GM18508 (cell line): ENCODE results near the gene CADPS2.
"Not testable (repeated sequence)": the region's sequence is repeated elsewhere in the genome, so short reads cannot be mapped to it uniquely, and the experiment has no call there.

Experiments
- ATAC-seq: cut with Tn5 transposase; IDR thresholded peaks from one replicate; pipeline ENCODE4 v1.9.1; 2021; ENCODE audit warnings: moderate number of reproducible peaks; ENCODE audit not compliant: insufficient read depth, unreplicated experiment

The CADPS2 gene

DNA sequence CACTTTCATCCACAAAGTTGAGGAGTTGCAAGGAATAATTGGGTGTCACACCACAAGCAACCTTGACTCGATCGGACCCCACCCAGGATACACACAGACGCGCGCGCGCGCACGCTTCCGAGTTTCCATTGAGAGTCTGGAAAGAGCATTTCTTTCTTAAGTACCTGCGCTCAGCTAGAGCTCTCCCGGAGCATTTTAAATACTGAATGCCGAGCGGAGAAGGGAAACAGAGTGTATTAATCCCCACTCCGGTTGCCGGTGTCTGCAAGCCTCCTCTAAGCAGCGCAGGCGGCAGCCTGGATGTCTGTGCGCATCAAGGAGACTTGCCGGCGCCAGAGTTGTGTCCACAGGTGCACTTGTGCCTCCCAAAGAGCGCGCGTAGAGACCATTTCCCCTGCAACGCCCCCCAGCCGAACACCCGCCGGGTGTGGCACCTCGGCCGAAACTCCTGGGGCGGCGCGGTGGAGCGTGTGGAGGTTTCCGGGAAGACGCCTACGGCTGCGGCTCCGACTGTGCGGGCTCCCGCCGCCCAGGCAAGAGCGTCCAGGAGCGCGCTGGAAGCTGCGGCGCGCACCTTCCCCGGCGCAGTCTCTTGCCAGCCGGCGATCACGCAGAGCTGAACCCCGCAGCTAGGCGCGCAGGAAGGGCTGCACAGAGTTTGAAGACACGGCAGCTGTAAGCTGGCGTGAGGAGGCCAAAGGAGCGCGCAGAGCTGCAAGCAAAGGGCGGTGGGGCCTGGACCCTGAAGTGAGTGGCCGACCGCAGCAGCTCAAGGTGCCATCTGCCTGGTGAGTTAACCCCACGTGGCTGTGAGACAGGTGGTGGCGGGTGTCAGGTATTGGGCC, 580.6 kb downstream of the CADPS2 start:
- ATAC-seq = no peak

- no peak for ATAC-seq
Measured at GRCh38 chr7:122304996-122305421, 581.3 kb downstream of the CADPS2 start.

DNA sequence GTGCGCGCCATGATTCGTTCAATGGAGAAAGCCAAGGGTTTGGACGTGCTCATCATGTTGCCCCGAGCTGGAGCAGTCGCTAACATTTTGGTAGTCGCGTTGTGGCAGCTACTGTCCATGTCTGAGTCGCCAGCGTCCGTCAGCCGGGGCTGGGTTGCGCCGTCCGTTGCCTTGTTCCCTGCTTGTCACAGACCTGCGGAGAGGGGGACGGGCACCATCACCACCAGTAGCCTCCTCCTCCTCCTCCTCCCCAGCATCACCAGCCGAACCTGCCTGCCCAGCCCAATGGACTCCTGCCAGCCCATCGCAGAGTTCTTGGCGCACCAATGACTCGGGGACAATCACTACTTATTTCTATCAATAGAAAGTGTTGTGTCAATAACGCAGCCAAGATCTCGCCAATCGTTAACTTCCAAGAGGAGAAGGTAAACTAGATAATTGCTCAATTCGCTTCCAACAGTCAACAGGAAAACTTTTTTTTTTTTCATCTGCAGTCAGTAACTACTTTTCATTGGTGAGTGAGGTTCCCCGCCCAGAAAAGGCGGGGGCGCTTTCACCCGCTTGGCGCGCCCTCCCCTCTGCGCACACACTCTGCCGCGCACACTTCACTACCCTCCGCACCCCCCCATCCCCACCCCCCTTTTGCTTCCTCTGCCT, 581.8 kb downstream of the CADPS2 start, which contains the start of gene FEZF1:
Gene FEZF1 (minus strand): TSS at position 432 of the 657 bp plus-strand sequence. CDS start 313 bp downstream, at position 119.
- no peak for ATAC-seq

GRCh38 chr7:122303531-122304318, 582.5 kb downstream of the CADPS2 start:
- ATAC-seq = no peak

GRCh38 chr7:122302761-122303530, 583.3 kb downstream of the CADPS2 start:
- no peak for ATAC-seq

DNA sequence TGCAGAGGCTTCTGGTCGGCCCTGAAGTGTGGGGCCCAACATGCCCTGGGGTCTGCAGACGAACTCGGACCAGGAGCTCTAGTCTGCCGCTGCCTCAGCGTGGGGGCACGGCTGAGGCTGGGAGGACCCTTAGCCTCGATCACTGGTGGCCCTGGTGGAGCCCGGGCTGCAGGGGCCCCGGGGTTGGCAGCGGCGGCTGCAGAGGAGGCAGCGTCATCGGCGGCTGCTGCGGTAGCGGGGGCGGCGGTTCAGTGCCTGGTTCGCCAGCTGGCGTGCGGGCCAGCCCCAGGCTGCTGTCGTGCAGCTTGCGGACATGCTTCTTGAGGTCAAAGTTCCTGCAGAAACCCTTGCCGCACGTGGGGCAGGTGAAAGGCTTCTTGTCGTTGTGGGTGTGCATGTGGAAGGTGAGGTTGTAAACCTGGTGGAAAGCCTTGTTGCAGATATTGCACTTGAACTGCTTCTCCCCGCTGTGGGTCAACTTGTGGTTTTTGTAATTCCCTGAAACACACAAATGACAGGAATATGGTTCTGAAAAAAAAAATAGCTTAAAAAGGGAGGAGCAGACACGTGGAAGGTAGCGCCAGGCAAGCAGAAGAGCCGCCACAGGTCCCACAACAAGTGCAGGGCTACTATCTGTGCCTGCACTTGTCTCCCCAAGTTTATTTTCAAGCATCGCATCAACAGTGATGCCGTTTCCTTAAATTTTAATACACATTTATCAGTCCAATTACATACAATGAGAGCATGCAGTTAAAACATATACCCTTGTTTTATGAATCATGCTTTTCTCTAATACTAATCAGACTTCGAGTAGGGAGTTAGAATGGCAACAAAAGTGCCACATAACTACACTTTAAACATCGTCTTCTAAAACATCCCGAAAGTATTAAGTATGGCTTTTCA, 584.2 kb downstream of the CADPS2 start:
- ATAC-seq = no peak

- ATAC-seq = no peak
Measured at GRCh38 chr7:122300956-122301833, 585.1 kb downstream of the CADPS2 start.

DNA sequence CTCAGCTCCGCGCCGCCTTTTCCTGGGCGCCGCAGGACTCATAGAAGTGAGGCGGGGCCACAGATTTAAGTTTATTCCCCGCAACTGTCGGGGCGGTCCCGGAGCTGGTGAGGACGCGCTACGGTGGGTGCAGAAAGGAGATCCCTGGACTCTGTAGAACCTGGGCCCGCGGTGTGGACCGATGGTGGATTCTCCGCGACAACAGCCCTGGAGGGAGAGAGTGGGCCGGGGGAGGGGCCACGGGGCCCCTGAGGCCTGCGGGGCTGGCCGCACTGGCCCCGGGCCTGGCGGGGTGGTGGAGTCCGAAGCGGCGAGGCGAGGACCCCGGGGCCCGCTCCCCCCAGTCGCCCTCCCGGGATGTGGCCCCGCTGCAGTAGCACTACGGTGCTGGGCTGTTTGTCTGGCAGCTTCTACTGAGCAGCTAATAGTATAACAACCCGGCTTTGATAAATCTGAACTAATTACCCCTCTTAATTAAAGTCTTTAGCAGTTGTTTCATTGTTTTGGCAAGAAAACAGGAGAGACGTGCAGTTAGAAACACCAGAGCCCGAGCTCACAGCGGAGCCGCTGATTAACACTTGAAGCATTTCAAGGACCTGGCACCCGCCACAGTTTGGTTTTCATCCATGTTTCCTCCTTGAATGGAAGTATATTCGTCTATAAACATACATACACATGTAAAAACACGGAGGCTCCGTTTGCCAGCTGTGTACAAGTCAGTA, 585.9 kb downstream of the CADPS2 start:
- no peak for ATAC-seq

DNA sequence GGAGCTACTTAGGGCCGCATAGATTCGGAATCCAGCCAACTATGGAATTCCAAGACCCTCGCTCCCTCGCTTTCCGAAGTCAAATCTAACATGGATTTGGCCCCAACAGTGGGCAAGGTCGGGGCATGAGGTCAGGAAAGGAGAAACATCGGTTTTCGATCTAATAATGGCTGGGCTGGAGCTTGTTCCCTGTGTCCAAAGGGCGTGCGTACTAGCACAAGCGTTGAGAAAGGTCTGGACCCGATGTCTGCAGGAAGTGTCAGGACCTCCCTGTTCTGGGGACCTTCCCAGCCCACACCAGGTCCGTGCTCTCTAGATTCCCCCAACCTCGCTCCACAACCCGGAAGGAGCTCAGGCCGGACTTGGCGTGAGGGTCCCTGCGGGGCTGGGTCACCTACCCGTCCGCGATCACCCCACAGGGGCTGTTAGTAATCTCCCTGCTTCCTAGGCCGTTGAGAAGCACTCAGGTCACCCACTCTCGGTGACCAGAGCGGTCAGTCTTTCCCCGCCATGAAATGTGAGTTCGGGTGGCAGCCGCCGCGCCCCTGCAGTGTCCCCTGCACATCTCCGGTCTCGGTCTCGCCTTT, 586.5 kb downstream of the CADPS2 start:
- no peak for ATAC-seq

GRCh38 chr7:122298618-122299017, 587.6 kb downstream of the CADPS2 start:
- ATAC-seq = no peak

DNA sequence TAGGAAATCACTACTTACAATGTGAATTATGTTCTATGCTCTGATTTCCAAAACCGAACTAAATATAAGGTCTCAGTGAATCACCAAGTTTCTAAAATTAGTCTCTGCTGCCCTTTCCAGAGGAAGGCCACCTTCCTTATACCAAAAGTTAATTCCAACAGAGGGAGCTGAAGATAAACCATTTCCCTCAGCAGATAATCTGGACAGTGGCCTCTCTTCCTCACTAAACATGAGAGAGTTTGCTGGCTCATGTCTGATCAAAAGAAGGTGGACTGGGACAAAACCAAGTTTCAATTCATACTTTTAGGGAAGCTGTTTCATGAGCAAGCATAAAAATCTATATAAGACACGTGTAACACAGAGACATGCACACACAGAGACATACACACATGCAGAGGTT, 588.1 kb downstream of the CADPS2 start:
- ATAC-seq = no peak

DNA sequence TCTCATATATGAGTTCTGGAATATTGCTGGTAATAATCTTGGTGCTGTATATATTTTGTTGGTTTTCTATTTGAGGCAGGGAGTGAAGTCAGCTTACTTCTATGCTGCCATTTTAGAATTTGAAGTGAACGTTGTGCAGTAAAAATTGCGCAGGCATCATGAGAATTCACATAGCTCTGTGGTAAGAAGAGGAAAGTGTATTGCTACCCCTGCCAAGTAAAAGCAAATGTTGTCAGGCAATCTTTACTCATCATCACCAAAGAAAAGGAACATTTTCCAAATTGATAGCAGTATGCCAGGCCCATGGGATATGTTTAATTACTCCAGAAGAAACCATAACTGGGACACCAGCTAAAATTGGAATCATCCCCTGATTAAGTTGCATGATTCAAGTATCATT, 595.1 kb downstream of the CADPS2 start:
- no peak for ATAC-seq

GRCh38 chr7:122290476-122290875, 595.8 kb downstream of the CADPS2 start:
- ATAC-seq = no peak

DNA sequence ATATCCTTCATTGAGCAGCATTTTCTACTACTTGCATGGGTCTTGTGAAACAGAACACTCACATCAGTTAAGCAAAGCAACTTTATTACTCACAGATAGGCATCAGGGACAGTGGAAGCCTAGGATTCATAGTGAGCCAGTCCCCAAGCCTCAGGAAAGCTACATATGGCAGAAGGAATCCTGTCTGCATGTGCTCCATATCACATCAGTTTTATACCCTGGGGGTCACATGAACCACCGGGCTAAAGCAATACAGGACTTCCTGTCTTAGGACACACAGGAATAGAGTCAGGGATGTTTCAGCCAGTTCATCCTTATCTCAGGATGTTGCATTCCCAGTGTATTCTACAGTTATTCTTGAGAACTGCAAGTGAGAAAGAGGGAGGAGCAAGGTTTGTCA, 596.8 kb downstream of the CADPS2 start:
- ATAC-seq = no peak

DNA sequence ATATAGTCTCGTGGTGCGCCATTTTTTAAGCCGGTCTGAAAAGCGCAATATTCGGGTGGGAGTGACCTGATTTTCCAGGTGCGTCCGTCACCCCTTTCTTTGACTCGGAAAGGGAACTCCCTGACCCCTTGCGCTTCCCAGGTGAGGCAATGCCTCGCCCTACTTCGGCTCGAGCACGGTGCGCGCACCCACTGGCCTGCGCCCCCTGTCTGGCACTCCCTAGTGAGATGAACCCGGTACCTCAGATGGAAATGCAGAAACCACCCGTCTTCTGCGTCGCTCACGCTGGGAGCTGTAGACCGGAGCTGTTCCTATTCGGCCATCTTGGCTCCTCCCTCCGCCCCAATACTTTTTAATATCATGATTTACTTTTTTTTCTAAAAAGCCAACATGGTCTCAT, 601.7 kb downstream of the CADPS2 start:
- ATAC-seq = not testable (repeated sequence)

DNA sequence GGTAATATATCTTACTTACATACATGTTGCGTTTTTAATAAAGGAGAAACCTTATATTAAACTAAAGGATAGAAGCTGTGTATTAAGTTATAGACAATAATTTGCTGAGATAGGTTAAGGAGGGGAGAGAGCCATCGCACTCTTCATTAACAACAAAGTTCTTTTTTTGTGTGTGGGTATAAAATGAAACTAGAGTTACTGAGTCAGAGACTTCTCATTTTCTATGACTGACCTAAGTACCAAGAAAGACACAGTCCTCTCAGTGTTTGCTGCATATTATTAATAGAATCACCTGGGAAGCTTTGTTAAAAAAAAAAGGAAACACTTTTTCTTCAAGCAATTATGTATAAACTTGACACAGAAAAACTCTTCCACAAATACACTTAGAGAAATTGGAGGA, 613.1 kb downstream of the CADPS2 start:
- no peak for ATAC-seq

DNA sequence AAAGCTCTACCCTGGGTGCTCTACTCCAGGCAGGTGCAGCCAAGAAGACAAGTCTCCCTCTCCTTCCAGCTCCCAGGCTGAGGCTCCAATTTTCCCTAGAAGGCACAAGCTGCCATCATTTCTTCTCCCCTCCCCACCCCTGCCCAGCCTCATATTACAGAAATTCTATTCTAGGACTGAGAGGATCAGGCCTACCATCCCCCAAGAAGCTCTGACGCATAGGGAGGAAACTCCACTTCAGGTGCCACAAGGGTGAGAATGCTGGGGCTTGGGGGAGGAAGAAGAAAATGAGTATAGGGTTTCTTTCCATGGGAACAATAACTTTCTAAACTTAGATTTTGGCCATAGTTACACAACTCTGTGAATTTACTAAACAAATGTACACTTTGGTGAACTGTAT, 617.0 kb downstream of the CADPS2 start:
- no peak for ATAC-seq
